OCI-LY1 (cell line): ENCODE data around the gene NINJ2.

Source experiments
- H2AFZ ChIP-seq: fragments of 200-600 bp; sonication (generic), shearing (Covaris generic); 2 replicates; pipeline ENCODE4 v1.6.0; 2014; ENCODE audit warnings: antibody characterized with exemption, mild to moderate bottlenecking, low read length
- H3F3A ChIP-seq: fragments of 200-600 bp; sonication (generic), shearing (Covaris generic); 2 replicates; pipeline ENCODE4 v1.6.0; 2014; ENCODE audit warnings: mild to moderate bottlenecking, antibody characterized with exemption, low read length, moderate library complexity; ENCODE audit not compliant: insufficient read depth
- H3K27ac ChIP-seq: fragments of 200-600 bp; sonication (generic); 2 replicates; pipeline ENCODE4 v1.5.1; 2014; ENCODE audit warnings: low read length, mixed run types, mild to moderate bottlenecking, low read depth; ENCODE audit not compliant: poor library complexity, severe bottlenecking
- H3K27me3 ChIP-seq: fragments of 200-600 bp; sonication (generic); 2 replicates; pipeline ENCODE4 v1.6.0; 2014; ENCODE audit warnings: antibody characterized with exemption, mild to moderate bottlenecking, low read length, moderate library complexity; ENCODE audit not compliant: insufficient read depth
- H3K36me3 ChIP-seq: fragments of 200-600 bp; sonication (generic); 2 replicates; pipeline ENCODE4 v1.6.1; 2014; ENCODE audit warnings: mild to moderate bottlenecking, antibody characterized with exemption, low read length, moderate library complexity, mixed read lengths; ENCODE audit not compliant: insufficient read depth
- H3K4me1 ChIP-seq: fragments of 200-600 bp; sonication (generic); 2 replicates; pipeline ENCODE4 v1.5.1; 2014; ENCODE audit warnings: mild to moderate bottlenecking, low read length, moderate library complexity; ENCODE audit not compliant: insufficient read depth, severe bottlenecking
- H3K4me2 ChIP-seq: fragments of 200-600 bp; sonication (generic), shearing (Covaris generic); 2 replicates; pipeline ENCODE4 v1.6.1; 2014; ENCODE audit warnings: low read length
- H3K4me3 ChIP-seq: fragments of 200-600 bp; sonication (generic); 2 replicates; pipeline ENCODE4 v1.5.1; 2014; ENCODE audit warnings: low read length, low read depth, mild to moderate bottlenecking, mixed read lengths; ENCODE audit not compliant: poor library complexity, severe bottlenecking
- H3K79me2 ChIP-seq: fragments of 200-600 bp; shearing (Covaris generic); 2 replicates; pipeline ENCODE4 v1.6.1; 2016; ENCODE audit warnings: mixed run types, low read length, mixed read lengths; ENCODE audit not compliant: insufficient read depth
- H3K9ac ChIP-seq: fragments of 200-600 bp; sonication (generic), shearing (Covaris generic); 2 replicates; pipeline ENCODE4 v1.6.1; 2014; ENCODE audit warnings: mild to moderate bottlenecking, low read length, mixed read lengths
- H3K9me2 ChIP-seq: fragments of 200-600 bp; sonication (generic), shearing (Covaris generic); 2 replicates; pipeline ENCODE4 v1.6.1; 2014; ENCODE audit warnings: low read depth, mild to moderate bottlenecking, low read length, mixed read lengths
- H3K9me3 ChIP-seq: fragments of 200-600 bp; shearing (Covaris generic); 2 replicates; pipeline ENCODE4 v1.6.1; 2014; ENCODE audit warnings: low read length, mixed read lengths
- H4K20me1 ChIP-seq: fragments of 200-600 bp; sonication (generic), shearing (Covaris generic); 2 replicates; pipeline ENCODE4 v1.6.0; 2016; ENCODE audit warnings: mild to moderate bottlenecking, low read length; ENCODE audit not compliant: insufficient read depth
- CTCF ChIP-seq: fragments of 200-600 bp; sonication (generic), shearing (Covaris generic); IDR thresholded peaks from 2 replicates; pipeline ENCODE4 v1.5.1; 2017; ENCODE audit warnings: mild to moderate bottlenecking, antibody characterized with exemption, low read length, moderate library complexity, mixed read lengths
- EZH2 ChIP-seq: fragments of 200-600 bp; sonication (generic), shearing (Covaris generic); IDR thresholded peaks from 2 replicates; pipeline ENCODE4 v1.8.0; 2017; ENCODE audit warnings: borderline replicate concordance, mixed run types, mild to moderate bottlenecking, antibody characterized with exemption, low read length, moderate library complexity, mixed read lengths

NINJ2 gene

GRCh38 chr12:562634-563033, 100.6 kb downstream of the NINJ2 start:
- H3K9me2 ChIP-seq, result no peaks in the 10 kb centered on the region
- no peak overlapping the region for H3K4me3 ChIP-seq
- H3K4me1 ChIP-seq, result peaks cover 21% of the 10 kb centered on the region
- H3K9me3 ChIP-seq, result no peaks in the 10 kb centered on the region
- no peak overlapping the region for H3K9ac ChIP-seq
- H3K27me3 ChIP-seq, result peaks cover 11% of the 10 kb centered on the region; the same call in 1 of the 2 replicates
- no peak overlapping the region for H3K27ac ChIP-seq
- H2AFZ ChIP-seq, result no peak overlapping the region
- no peaks in the 10 kb centered on the region for H4K20me1 ChIP-seq
- no peak for TF ChIP-seq CTCF
- no peak for TF ChIP-seq EZH2
- H3K36me3 ChIP-seq, result peaks cover 32% of the 10 kb centered on the region
- H3K4me2 ChIP-seq, result no peak overlapping the region
- no peaks in the 10 kb centered on the region for H3F3A ChIP-seq
- H3K79me2 ChIP-seq, result no peaks in the 10 kb centered on the region

GRCh38 chr12:561908-562593, 101.2 kb downstream of the NINJ2 start:
- peaks cover 32% of the 10 kb centered on the region for H3K36me3 ChIP-seq
- TF ChIP-seq EZH2 (no peak), CTCF (no peak)
- peaks cover 21% of the 10 kb centered on the region for H3K4me1 ChIP-seq
- no peak overlapping the region for H3K4me2 ChIP-seq
- H3F3A ChIP-seq, result no peaks in the 10 kb centered on the region
- no peaks in the 10 kb centered on the region for H3K9me2 ChIP-seq
- H3K4me3 ChIP-seq, result no peak overlapping the region
- no peak overlapping the region for H3K27ac ChIP-seq
- no peaks in the 10 kb centered on the region for H4K20me1 ChIP-seq
- no peak overlapping the region for H3K9ac ChIP-seq
- no peaks in the 10 kb centered on the region for H3K79me2 ChIP-seq
- no peaks in the 10 kb centered on the region for H3K9me3 ChIP-seq
- peaks cover 11% of the 10 kb centered on the region; the same call in 1 of the 2 replicates for H3K27me3 ChIP-seq
- H2AFZ ChIP-seq, result no peak overlapping the region

GRCh38 chr12:561391-561705, 101.9 kb downstream of the NINJ2 start:
- Histone ChIP-seq H3K9me3 (no peaks in the 10 kb centered on the region), H3K79me2 (no peaks in the 10 kb centered on the region), H3K9me2 (no peaks in the 10 kb centered on the region), H3K36me3 (peaks cover 32% of the 10 kb centered on the region), H3K4me1 (peaks cover 21% of the 10 kb centered on the region), H3K27ac (no peak overlapping the region), H2AFZ (no peak overlapping the region), H3F3A (no peaks in the 10 kb centered on the region), H3K4me3 (no peak overlapping the region), H4K20me1 (no peaks in the 10 kb centered on the region), H3K27me3 (peaks cover 11% of the 10 kb centered on the region; the same call in 1 of the 2 replicates), H3K4me2 (no peak overlapping the region), H3K9ac (no peak overlapping the region)
- TF ChIP-seq EZH2 (no peak), CTCF (no peak)
